HG03108 (cell line): ENCODE results near the gene CC2D2A.
A peak's percentile ranks its signal among the peaks of the same experiment; 100 is the strongest.

Experiments used
- ATAC-seq: cut with Tn5 transposase; IDR thresholded peaks from one replicate; pipeline ENCODE4 v1.9.1; 2021; ENCODE audit warnings: moderate library complexity; ENCODE audit not compliant: unreplicated experiment

Gene CC2D2A

DNA sequence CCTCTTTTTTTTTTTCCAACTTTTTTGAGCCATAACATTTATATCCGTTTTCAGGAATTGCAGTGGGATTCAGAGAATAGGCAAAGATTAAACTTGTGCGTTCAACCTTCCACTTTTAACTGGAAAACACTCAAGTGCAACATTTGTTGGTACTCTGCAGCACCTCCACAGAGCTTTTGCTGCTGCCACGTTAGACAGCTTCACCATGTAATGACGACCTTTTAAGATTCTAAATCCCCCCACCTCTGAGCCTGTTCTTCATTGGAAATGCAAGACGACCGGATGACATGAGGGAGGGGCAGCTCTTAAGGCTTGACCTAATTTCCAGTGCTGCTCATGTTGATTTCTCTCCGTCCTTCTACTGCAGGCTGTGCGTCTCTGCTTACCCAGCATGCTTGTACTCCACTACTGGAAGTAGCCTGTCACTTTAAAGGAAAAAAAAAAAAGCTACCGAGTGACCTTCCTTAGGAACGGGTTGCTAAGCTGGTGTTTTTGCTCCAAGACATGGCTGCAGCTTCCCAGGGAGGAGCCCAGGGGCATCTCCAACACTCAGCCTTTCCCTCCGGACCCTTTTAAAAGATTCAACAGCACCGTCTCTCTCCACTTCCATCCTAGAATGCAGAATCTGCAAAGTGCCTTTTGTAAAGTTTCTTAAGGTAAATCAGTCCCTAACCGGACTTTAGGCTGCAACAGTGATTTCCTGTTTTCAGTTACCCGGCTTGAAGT is at the start of gene CC2D2A:
CC2D2A (plus strand) TSS at position 481 of the 726 bp plus-strand sequence. CDS start 6,051 bp downstream, outside the sequence.
- ATAC-seq: no peak

DNA sequence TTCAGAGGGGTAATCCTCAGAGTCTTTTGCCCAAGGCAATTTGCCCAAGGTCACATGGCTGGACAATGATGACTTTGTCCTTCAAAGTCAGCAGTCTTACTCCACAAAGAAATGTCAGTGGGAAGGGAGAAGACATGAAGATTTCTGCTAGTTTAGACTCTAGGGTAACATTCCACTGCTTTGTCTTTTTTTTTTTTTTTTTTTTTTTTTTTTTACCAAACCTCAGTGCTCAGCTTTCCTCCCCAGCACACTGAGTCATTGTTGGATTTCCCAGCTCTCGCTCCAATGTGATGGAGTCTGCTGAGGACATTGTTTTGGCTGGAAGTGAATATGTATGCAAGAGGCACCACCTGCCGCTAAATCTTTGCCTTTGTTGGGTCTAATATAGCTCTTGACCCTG is 49.0 kb upstream of the CC2D2A start:
- no peak for ATAC-seq

GRCh38 chr4:15423285-15423711 is 46.4 kb upstream of the CC2D2A start:
- ATAC-seq: no peak

GRCh38 chr4:15425520-15425919 is 44.2 kb upstream of the CC2D2A start:
- no peak for ATAC-seq

- ATAC-seq: no peak
These were observed 42.5 kb upstream of the CC2D2A start for GRCh38 chr4:15427161-15427560.

DNA sequence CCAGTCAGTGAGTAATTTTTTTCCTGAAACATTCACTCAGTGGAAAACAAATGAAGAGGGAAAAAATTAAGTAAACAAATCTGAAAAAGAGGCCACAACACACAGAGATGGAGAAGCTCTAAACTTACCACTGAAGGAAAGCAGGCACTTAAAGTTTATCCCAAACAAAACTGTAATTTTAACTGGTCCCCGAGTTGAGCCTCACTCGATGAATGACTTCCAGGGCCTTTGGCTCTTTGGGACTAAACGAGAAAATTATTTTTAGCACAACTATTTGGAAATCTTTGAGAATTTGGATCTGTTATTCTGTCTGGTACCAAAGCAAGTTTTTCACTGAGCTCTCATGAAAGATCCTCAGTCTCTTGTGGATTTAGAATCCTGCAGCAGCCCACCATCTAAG is 42.0 kb upstream of the CC2D2A start, which contains the start of gene C1QTNF7:
C1QTNF7 (plus strand) TSS at position 333 of the 400 bp plus-strand sequence. CDS start 7,711 bp downstream, outside the sequence.
- ATAC-seq: no peak

GRCh38 chr4:15428611-15429010 is 41.1 kb upstream of the CC2D2A start:
- no peak for ATAC-seq

GRCh38 chr4:15434091-15434490 is 35.6 kb upstream of the CC2D2A start:
- no peak for ATAC-seq

DNA sequence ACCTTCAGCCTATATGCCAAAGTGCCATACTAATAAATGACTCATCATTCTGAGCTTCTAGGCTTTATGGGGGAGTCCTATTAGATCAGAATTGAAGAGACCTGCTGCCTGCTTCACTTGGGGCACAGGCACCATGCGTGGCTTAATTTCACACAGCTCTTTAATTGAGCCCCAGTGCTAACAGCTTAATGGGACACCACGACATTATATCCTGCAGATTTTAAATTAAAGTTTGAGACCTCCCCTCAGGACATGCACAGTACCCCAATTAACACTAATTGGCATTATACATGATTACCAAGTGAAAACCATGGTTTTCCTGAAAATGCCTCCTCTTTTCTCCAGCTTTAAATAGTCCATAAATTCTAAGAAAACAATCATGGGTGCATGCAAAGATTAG is 35.0 kb upstream of the CC2D2A start:
- no peak for ATAC-seq

- ATAC-seq: no peak
These were observed 33.2 kb upstream of the CC2D2A start for GRCh38 chr4:15436513-15436912.

DNA sequence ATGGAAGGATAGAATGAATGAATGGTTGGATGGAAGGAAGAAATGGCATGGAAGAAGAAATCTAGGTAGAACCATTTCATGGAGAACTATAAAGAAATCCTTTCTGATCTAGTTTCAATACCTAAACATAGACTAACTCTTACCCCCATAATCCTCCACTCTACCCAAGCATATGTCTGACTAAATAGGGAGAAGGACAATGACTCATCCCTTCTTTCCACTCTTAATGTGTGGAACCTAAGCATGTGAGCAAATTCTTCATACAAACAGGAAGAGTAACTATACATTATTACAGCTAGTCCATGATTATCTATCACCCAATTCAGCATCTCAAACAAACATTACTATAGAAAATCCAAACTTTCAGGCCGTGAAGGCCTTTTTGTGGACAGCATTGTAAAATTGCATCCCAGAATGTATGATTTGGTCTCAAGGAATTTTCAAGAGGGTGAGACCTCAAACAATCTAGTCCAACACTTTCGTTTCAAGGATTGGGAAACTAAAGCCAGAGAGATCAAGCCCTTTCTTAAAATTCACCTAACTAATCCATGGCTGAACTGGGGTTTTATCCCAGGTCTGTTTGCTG is 30.6 kb upstream of the CC2D2A start:
- no peak for ATAC-seq

- ATAC-seq: no peak
These were observed 26.1 kb upstream of the CC2D2A start for GRCh38 chr4:15443371-15444160.

- no peak for ATAC-seq
These were observed 25.4 kb upstream of the CC2D2A start for GRCh38 chr4:15444276-15444675.

DNA sequence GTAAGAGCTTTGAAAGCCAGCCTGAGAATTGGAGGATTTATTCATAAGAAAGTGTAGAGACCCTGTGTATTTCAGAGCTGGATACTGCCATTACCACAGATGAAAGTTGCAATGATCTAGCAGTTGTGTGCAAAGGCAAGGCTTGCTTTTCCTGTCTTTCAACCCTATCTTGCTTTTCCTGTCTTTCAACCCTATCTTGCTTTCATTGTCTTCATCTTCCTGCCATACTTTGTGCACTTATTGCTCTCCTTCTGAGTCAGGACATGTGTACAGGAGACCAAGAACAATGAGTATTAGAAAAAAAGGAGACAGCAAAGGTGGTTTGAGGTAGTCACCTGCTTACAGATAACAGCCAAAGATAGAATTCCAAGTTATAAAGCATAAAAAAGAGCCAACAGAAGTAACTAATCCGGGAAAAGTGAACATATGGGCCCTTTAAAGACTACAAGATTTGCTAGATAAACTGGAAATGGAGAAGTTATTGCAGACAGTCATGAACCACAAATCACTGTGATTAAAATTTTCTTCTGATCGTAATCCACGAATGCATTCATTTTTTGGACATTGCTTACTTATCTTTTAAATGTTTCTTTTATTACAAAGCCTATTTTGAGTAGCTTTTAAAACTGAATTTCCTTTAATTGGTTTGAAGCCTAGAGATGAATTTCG is 24.7 kb upstream of the CC2D2A start:
- no peak for ATAC-seq

GRCh38 chr4:15451181-15451865 is 18.4 kb upstream of the CC2D2A start:
- ATAC-seq: no peak

GRCh38 chr4:15451866-15452765 is 17.6 kb upstream of the CC2D2A start:
- no peak for ATAC-seq

DNA sequence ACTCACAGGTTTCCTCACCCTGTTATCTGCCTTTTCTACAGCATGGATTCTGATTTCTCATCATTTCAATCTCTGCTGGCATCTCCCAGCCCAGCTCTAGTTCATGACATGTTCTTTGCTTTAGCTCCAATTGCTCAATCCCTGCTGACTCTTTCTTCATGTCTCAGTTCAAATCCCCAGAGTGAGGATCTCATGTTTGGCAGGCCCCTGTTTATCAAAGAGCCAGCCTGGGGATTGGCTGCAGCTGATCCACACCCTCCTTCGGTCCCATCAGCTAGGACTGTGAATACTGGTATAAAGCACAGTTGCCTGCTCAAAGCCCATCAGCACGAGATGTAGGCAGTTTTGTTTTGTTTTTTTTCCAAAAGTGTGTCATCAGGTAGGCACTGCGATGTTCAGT is 14.4 kb upstream of the CC2D2A start:
- ATAC-seq: no peak

DNA sequence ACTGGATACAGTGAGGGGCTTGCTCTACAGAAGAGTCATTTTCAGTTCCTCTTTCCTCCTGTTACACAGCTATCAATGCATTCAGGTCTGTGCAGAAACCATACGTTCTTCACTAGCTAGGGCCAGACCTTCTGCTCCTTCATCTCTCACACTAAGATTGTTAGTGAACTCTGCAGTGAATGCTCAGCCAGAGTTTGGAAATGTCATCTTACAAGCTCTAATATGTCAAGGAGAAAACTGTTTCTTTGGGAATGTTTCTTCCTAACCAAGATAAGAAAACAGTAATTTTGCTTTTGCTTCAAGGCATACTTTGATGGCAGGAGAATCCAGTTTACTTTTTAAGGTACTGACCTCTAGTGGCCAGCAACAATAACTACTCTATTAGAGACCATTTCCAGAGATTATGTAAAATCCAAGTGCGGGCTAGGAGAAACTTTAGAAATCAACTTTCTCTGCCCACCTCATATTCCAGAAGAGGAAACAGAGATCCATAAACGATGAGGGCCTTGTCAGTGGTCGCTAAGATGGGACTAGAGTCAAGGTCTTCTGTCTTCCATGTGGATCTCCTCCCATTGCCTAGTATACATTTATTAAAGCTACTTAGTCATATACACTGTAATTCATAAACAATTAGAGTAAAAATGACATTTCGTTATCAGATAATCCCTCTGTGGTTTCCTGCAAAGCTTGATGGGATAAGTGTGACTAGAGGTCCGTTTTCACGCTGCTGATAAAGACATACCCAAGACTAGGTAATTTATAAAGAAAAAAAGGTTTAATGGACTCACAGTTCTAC is 12.1 kb upstream of the CC2D2A start:
- ATAC-seq: peak; percentile 93

DNA sequence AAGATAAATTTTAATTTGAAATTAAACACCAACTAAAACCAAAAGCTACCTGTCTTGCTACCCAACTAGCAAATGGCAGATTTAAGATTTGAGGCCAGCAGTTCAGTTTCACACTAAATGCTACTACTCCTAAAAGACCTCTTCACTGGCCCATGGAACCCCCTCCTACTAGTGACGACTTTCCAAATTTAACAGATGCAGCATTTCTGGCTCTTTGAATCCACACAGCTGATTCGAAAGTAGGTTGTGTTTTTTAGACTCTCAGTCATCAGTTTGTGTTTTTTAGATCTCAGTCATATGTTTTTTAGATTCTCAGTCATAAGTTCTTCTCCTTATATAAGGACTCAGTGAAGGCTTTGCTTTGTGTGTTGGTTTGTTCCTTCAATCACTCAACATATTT is 11.1 kb upstream of the CC2D2A start:
- ATAC-seq: no peak
